Tibial nerve (tissue), 4 donors: ENCODE results near the gene TYRP1. TPM values are rescaled to one million over a fixed set of nuclear protein-coding genes. Genes with fewer than 3 reads are reported as not detected.

Experiments used
- DNase-seq, 2 donors: peaks; one replicate each; pipeline ENCODE4 v3.0.0-alpha.2; 2019; ENCODE audit warnings: low spot score in 2 of 2
- H3K27ac ChIP-seq, 4 donors: fragments of 200-600 bp; sonication (generic) in 3 of 4; one replicate each; pipeline ENCODE4 v1.5.1; 2017 to 2019; ENCODE audit warnings: mild to moderate bottlenecking in 1 of 4
- H3K27me3 ChIP-seq, 2 donors: fragments of 200-600 bp; sonication (generic) in 1 of 2; one replicate each; pipeline versions ENCODE4 v1.5.1 to v1.6.0; 2017 to 2019
- H3K36me3 ChIP-seq, 3 donors: fragments of 200-600 bp; sonication (generic); one replicate each; pipeline ENCODE4 v1.5.1; 2018 to 2019
- H3K4me1 ChIP-seq, 4 donors: fragments of 200-600 bp; sonication (generic) in 3 of 4; one replicate each; pipeline ENCODE4 v1.5.1; 2017 to 2019
- H3K4me3 ChIP-seq, 4 donors: fragments of 200-600 bp; sonication (generic) in 3 of 4; one replicate each; pipeline ENCODE4 v1.5.1; 2017 to 2019; ENCODE audit warnings: mild to moderate bottlenecking in 1 of 4, moderate library complexity in 1 of 4
- H3K9me3 ChIP-seq, 4 donors: fragments of 200-600 bp; sonication (generic) in 3 of 4; one replicate each; pipeline ENCODE4 v1.5.1; 2017 to 2019
- CTCF ChIP-seq, 5 experiments: fragments of 200-600 bp in 3 of 5; fragments of 450-650 bp in 2 of 5; sonication (generic) in 3 of 5; IDR thresholded peaks; one replicate each; pipeline ENCODE4 v1.5.1; 2016 to 2019; ENCODE audit warnings: antibody characterized with exemption in 5 of 5, mild to moderate bottlenecking in 3 of 5, moderate library complexity in 2 of 5
- EP300 ChIP-seq, 2 donors: sonication (generic); formaldehyde crosslinking; IDR thresholded peaks; one replicate each; pipeline ENCODE4 v1.6.1; 2017; ENCODE audit warnings: antibody characterized with exemption in 2 of 2, mild to moderate bottlenecking in 1 of 2
- POLR2A ChIP-seq, 2 donors: fragments of 450-650 bp; IDR thresholded peaks; one replicate each; pipeline ENCODE4 v1.6.1; 2017; ENCODE audit warnings: antibody characterized with exemption in 2 of 2, mild to moderate bottlenecking in 2 of 2, moderate library complexity in 2 of 2
- WGBS, 2 donors: methylation state at CpG; one replicate each; pipeline ENCODE4 v1.1.5; 2018; 5-methylcytosine and 5-hydroxymethylcytosine counted together
- total RNA-seq, 4 donors: library from RNA; depleted of rRNA; stranded (reverse); fragments of >200 nt; gene quantifications; one replicate each; pipeline ENCODE4 v1.1.0, GENCODE V29; 2016

The TYRP1 gene
- total RNA-seq, 4 donors from 2014 or later: not detected

- TF ChIP-seq CTCF (IDR thresholded peaks at IDR 0.05) (no peak), POLR2A (IDR thresholded peaks at IDR 0.05) (no peak), EP300 (IDR thresholded peaks at IDR 0.05) (no peak)
- no peak overlapping the region for H3K27ac ChIP-seq
- DNase-seq: no peak
- H3K4me3 ChIP-seq: no peak overlapping the region
- 91 to 92% methylated on average over 5 of the region's 5 CpGs for WGBS, 2 donors
- no peaks in the 10 kb centered on the region for H3K9me3 ChIP-seq
- no peaks in the 10 kb centered on the region for H3K27me3 ChIP-seq
- H3K4me1 ChIP-seq: no peaks in the 10 kb centered on the region
- H3K36me3 ChIP-seq: no peaks in the 10 kb centered on the region
Measured at GRCh38 chr9:12708562-12709298, 15.5 kb downstream of the TYRP1 start.

GRCh38 chr9:12712532-12712931 is 19.3 kb downstream of the TYRP1 start:
- no peaks in the 10 kb centered on the region for H3K27me3 ChIP-seq
- TF ChIP-seq POLR2A (IDR thresholded peaks at IDR 0.05) (no peak), CTCF (IDR thresholded peaks at IDR 0.05) (no peak), EP300 (IDR thresholded peaks at IDR 0.05) (no peak)
- no peak overlapping the region for H3K27ac ChIP-seq
- DNase-seq: no peak
- H3K4me1 ChIP-seq: no peaks in the 10 kb centered on the region
- no peak overlapping the region for H3K4me3 ChIP-seq
- WGBS, 2 donors: 91 to 92% methylated on average over 2 of the region's 2 CpGs
- no peaks in the 10 kb centered on the region for H3K9me3 ChIP-seq
- H3K36me3 ChIP-seq: no peaks in the 10 kb centered on the region

- Histone ChIP-seq H3K36me3 (no peaks in the 10 kb centered on the region), H3K9me3 (no peaks in the 10 kb centered on the region), H3K4me3 (no peak overlapping the region), H3K27ac (no peak overlapping the region), H3K4me1 (no peaks in the 10 kb centered on the region), H3K27me3 (no peaks in the 10 kb centered on the region)
- WGBS, 2 donors: 85 to 90% methylated on average over 3 of the region's 3 CpGs
- DNase-seq: no peak
- TF ChIP-seq EP300 (IDR thresholded peaks at IDR 0.05): no peak
- TF ChIP-seq CTCF (IDR thresholded peaks at IDR 0.05): no peak
- no peak for TF ChIP-seq POLR2A (IDR thresholded peaks at IDR 0.05)
Measured at GRCh38 chr9:12715268-12715667, 22.1 kb downstream of the TYRP1 start.

- no peaks in the 10 kb centered on the region for H3K27me3 ChIP-seq
- TF ChIP-seq POLR2A (IDR thresholded peaks at IDR 0.05) (no peak), CTCF (IDR thresholded peaks at IDR 0.05) (no peak), EP300 (IDR thresholded peaks at IDR 0.05) (no peak)
- H3K9me3 ChIP-seq: no peaks in the 10 kb centered on the region
- no peak for DNase-seq
- 62% methylated on average over 5 of the region's 5 CpGs for WGBS, 2 donors
- H3K4me3 ChIP-seq: no peak overlapping the region
- H3K36me3 ChIP-seq: no peaks in the 10 kb centered on the region
- no peak overlapping the region for H3K27ac ChIP-seq
- H3K4me1 ChIP-seq: no peaks in the 10 kb centered on the region
Measured at GRCh38 chr9:12716823-12717600, 23.8 kb downstream of the TYRP1 start.

GRCh38 chr9:12717907-12718306 is 24.7 kb downstream of the TYRP1 start:
- Histone ChIP-seq H3K27ac (no peak overlapping the region), H3K27me3 (no peaks in the 10 kb centered on the region), H3K9me3 (no peaks in the 10 kb centered on the region), H3K36me3 (no peaks in the 10 kb centered on the region), H3K4me3 (no peak overlapping the region), H3K4me1 (no peaks in the 10 kb centered on the region)
- no peak for TF ChIP-seq EP300 (IDR thresholded peaks at IDR 0.05)
- no peak for TF ChIP-seq POLR2A (IDR thresholded peaks at IDR 0.05)
- TF ChIP-seq CTCF (IDR thresholded peaks at IDR 0.05): no peak
- 94 to 95% methylated on average over 1 of the region's 1 CpG for WGBS, 2 donors
- no peak for DNase-seq
